Fibroblast of the conjunctiva (primary cell): ENCODE results near the gene WNT1.

Experiments used
- DNase-seq: peaks from one replicate; pipeline ENCODE4 v3.0.0-alpha.2; 2010; ENCODE audit warnings: low read depth

WNT1 gene

DNA sequence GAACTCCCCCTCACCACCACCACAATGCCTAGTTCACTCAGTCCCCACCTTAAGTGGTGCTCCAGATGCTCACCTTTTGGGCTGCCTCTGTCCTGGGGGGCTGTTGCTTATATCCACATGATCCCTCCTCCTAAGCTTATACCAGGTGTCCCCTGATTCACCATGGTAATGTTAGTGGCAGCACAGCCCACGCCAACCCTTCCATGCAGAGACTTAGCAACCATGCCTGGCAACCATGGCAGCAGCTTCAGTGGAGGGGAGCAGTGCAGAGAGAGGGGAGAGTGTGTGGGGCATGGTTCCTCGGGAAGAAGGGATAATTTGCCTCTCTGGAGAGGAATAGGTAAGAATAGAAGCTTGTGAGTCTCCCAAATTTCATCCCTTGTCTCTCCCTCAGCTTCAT is 22.2 kb downstream of the WNT1 start:
- no peak for DNase-seq

DNA sequence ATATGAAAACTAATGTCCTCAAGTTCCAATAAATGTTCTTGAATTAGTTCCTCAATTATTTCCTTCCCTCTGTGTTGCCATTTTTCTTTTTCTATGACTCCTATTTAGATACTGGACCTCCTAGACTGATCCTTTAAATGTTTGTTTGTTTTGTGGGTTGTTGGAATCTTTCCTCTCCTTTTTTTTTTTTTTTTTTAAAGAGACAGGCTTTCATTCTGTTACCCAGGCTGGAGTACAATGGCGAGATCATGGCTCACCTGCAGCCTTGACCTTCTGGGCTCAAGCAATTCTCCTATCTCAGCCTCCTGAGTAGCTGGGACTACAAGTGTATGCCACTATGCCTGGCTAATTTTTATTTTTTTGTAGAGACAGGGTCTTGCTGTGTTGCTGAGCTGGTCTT is 30.8 kb downstream of the WNT1 start:
- no peak for DNase-seq

DNA sequence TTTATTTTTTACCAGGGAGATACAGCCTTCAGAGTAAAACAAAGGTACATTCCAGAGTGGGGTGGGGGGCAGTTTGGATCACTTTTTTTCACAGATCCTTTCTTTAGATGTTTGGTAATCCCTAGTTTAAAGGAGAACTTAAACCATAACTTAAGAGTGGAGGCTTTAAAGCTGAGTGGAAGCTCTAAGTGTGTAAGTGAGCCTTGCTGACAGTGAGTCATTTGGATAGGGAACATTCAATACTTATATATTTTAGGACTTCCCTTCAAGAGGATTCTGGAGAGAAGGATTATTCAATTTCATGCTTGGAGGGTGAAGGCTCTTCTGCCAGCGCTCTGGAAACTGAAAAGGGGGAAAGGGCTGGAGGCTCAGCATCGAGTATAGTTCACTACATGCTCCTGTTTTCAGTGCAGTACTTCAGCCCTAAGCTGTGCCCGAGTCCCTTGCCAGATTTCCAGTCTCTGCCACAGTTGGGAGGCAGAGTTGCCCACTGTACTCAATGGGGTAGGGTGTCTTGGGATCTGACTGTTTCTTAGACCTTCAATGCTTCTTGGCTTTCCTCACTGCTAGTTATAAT is 32.1 kb downstream of the WNT1 start:
- no peak for DNase-seq

DNA sequence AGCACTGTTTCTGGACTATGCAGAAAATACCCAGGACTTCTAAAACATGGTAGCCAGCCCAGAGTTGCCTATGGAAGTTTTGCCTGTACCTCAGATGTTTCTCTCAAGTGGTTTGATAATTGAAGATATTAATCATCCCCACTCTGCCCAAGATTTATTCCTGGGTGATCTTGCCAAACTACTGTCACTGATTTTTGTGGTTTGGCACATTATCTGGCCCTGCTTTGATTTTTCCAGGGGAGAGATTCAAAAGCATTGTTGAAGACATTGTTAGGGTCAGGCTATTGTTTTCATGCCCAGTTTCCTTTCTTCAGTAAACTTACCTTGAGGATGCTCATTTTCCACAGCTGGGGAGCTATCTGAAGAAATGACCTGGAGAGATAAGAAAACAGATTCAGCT is 34.6 kb downstream of the WNT1 start:
- no peak for DNase-seq

DNA sequence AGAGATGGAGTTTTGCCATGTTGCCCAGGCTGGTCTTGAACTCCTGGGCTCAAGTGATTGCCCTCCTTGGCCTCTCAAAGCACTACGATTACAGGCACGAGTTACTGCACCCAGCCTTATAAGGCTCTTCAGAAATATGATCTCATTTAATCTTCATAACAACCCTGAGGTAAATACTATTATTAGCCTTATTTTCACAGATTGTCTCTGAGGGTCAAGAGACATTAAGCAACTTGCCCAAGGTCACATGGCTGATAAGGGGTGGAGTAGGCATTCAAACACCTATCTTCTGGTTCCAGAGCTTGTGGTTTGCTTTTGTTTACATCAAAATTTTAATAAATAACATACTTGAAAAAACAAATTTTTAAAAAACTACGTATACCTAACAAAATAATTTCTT is 35.3 kb downstream of the WNT1 start:
- DNase-seq = no peak

DNA sequence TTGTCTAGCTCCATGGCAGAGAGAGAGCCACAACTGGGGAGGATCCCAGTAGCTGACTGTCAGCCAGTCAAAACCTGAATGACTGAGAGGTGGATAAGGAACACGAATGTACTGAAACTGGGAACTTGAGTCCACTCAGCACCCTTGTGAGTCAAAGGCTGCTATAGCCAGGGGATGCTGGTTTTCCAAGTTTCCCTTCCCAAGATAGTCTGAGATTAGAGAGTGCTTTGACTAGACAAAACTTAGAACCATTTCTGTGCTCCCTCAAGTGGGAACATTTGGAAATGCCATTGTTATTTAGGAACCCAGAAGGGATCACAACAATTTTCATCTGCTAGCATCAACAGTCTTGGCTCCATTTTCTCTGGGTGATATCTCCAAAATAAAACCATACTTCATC is 36.4 kb downstream of the WNT1 start:
- DNase-seq = no peak

DNA sequence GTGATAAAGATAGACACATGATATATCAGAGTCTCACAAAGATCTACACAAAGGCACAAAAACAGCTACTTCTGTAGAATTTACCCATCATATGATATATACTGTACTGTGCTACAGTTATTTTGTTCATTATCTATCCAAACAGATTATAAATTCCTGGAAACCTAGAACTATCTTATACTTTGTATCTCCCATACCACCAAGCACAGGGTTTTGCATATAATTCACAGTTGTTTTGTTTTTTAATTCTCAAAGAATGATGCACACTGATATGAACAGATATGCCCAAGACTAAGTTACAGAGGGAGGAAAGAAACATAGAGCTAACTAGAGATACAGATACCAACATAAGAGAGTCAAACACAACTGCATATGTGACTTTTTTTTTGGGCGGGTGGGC is 37.1 kb downstream of the WNT1 start:
- DNase-seq = no peak

DNA sequence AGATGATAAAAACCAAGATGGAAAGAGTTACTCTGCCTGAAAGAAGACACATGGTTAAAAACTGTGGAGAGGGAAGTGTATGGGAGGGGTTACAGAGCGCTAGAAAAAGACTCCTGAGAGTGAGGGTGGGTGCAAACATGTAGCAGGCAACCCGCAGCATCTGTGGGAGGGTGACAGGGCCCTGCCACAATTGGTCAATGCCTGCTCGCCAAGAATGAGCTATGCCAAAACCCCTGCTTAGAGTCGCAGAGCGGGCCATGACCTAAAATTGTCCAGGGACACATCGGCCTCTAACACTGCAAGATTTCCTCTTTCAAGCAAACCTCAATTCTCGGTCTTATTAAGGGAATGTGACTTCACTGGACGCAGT is 39.8 kb downstream of the WNT1 start:
- DNase-seq = no peak

DNA sequence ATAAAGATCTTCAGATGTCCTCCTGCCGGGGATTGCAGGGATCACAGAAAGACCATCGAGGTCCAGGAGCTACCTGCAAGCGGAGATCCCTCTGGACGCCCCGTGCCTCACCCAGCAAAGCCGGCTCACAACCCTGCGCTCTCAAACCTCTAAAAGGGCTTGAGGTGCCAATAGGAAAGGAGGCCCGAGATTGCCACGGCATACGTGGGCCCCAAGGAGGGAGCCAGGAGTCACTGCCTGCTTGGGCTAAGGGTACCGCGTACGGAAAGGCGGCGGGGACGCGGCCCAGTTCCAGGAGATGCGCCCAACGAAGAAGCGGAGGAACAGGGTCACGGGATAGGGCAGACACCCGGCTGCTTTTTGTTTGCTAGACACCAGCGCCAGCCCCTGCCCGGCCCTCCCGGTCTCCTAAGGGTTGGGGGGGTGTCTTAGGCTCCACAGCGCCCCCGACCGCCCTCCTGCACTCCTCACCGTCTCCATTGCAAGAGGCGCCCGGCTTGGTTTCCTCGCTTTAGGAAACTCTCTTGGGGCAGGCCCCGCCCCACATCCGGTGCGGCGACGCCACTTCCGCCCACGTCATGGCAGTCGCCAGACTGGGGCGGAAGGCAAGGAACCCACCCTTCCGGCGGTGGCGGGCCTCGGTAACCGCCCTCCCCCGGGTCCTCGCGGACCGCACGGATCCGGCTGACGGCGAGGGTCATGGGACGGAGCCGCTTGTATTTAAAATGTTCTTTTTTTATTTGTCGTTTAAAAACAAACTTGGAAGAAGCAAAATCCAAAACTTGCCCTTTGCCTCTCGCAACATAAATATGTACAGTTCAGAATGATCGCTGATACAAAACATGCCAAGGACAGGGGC is 40.4 kb downstream of the WNT1 start, which contains the start of gene PRKAG1:
Gene PRKAG1, minus strand, starts transcription at position 516 of the 859 bp plus-strand sequence. Its CDS starts 36 bp downstream, at position 480.
- DNase-seq = peak; percentile 96

DNA sequence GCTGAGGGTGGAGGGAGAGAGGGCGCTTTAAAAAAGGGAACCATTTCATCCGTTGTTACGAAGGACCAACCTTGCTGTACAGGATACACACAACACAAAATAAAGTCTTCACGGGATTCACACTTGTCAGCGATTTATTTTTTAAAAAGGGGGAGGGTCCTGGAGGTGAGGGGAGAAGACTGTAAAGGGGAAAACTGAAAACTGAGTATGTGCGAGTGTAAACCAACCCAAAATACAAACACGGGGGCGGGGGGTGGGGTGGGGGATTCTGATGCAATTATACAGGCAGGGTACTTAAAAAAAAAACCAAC is 41.0 kb downstream of the WNT1 start:
- DNase-seq = no peak

DNA sequence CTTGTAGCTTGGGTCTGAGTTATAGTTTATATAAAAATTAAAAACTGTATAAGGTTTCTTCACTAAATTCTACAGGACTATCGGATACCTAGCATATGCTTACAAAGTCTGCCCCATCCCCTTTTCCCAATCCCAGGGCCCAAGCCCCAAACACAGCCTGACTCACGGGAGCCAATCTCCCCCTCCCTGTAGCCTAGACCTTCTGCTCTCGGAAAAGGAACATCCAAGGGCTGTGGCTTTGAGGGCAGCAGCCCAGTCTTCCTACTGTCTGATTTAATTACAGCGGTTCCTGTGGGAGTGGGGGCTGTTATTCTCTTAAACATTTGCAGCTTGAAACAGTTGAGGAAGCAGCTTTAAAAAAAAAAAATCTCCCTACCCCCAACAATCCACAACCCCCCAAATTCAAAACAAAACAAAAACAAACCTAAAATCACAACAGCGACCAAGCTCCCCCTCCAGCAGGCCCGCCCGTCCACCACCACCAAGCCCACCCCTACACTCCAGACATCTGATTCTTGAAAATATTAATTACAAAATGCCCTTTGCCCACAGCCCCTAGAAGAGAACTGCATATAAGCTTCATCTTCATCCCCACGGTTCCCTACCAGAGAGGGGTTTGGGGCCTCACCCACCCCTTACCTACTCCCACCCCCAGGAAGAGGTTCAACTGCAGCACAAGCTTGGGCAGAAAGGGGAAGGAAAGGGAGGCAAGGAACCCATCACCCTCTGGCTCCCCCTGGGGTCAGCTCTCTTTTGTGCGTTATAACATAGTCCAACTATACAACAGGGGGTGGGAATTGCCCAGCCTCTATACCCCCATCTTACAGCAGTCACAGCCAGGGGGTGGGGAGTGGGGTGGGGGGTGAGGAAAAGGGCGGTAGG is 41.6 kb downstream of the WNT1 start:
- DNase-seq = no peak

DNA sequence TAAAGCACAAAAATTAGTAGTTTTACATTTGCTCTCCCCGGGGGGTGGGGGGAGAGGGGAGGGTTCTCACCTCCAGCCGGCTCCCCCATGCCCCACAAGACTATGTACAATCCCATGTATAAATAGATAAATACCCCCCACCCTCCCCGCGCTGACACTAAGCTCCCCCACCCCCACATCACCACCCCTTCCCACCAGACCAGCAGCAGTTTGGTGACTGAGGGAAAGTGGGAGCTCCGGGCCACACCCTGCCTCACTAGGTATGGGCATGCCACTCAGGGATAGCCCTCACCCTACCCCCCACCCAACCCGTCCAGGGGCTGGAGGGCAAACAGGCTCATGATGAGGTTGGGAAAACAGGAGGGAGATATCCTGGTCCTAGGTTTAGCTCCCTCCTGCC is 42.3 kb downstream of the WNT1 start:
- no peak for DNase-seq

DNA sequence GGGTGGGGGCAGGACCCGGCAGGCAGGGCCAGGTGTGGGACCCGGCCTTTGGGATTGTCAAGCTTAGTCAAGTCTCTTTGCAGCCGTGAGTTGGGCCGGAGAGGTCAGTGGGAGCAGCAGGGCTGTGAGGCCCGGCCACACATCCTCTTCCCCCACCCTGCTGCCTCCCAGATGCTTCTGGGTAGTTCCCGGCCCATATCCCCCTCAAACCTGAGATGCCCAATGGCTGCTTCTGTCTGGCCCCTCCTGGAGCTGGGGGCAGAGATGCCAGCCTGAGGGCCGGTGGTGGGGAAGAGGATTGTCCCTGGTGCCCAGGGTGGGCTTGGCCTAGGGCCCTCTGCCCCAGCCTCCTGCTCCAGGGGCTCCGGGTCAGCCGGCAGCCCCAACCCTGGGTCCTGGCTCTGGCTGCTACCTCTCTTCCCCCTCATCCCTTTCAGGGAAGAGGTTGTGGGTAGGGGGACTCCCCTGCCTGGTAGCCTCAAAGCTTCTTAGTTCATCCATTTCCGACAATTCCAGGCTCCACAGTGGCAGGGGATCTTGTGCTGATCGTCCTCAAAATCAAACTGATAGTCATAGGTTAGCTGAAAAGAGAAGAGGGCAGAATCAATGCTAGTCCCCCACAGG is 43.3 kb downstream of the WNT1 start:
- DNase-seq = no peak

DNA sequence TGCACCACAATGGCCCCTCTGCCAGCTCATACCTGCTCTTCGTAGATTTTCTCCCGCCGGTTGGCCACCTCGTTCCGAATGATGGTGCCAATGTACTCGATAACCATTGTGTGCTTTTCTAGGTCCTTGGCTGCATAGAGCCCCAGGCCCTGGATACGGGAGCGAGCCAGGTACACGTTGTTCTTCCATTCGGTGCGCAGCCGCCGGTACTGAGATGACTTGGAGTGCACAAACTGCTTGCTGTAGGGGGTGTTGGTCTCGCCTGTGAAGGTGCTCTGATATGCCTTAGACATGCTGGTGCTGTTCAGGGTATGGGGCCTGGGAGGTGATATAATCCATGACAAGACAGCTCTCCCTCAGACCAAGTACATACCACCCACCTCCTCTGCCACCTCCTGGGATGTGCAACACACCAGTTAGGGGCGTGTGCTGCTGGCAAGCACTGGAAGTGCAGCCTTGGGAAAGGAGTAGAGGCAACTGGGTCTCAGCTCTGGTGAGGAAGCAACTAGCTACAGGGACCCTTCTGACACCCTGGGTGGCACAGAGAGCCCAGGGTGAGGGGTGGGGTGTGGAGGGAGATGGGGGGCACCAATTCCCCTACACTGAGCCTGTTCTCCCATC is 44.5 kb downstream of the WNT1 start:
- DNase-seq = no peak

DNA sequence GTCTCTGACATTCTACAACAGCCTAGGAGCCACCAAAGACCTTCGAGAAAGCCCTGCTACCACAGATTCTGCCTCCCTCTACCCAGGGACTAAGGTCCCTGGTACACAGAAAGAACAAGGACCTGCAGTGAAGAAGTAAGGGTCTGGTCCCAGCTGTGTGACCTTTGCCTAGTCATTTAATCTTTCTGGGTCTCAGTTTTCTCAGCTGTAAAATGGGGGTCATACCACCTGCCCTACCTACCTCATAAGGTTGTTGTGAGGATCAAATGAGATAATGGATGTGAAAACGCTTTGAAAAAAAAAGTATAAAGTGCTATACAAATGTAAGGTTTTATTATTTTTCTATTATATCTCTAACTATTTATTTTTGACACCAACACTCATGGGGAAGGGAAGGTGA is 45.7 kb downstream of the WNT1 start:
- no peak for DNase-seq

DNA sequence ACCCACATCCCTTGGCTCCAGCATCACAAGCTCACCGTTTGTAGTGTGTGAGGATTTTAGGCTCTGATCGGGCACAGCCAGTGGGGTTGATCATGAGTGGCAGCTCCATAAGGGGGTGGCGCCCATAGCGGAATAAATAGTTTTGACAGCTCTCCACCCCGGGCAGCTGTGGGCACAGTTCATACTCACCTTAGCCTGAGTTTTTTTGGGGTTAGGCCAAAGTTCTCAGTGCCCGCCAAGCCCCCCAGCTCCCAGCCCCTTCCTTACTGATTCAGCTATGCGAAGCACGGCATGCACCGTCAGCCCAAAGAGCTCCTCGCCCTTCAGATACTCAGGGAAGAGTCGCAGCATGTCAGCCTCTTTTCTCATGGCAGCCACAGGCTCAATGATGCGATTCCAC is 46.4 kb downstream of the WNT1 start:
- no peak for DNase-seq

DNA sequence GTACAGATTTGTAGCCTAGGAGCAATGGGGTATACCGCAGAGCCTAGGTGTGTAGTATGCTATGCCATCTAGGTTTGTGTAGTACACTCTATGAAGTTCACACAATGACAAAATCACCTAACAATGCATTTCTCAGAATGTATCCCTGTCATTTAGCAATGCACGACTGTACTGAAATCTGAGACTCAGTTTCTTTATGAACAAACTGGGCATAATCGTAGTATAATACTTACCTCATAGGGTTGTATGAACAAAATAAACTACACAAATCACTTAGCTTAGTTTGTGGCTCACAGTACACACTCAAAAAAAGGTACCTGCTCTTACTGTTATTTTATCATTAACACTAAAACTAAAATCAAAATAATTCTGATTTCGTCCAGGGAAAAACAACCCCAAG is 47.3 kb downstream of the WNT1 start:
- no peak for DNase-seq

DNA sequence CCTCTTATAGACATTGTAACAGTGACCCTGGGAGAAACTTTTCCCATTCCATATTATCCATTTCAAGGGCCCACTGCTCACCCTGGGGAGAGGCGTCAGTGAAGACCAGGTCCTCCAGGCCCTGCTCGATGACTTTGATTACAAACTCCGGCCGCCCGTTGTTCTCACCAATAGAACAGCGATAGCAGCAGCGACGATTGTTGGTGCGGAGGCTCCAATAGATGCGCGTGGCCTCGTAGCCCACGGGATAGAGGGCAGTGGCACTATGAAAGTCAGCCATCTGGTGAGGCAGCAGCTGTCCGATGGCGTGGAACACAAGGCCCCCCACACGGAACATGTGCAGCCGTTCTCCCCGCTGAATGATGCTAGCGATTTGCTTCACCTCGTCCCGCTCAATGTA is 48.0 kb downstream of the WNT1 start:
- no peak for DNase-seq

DNA sequence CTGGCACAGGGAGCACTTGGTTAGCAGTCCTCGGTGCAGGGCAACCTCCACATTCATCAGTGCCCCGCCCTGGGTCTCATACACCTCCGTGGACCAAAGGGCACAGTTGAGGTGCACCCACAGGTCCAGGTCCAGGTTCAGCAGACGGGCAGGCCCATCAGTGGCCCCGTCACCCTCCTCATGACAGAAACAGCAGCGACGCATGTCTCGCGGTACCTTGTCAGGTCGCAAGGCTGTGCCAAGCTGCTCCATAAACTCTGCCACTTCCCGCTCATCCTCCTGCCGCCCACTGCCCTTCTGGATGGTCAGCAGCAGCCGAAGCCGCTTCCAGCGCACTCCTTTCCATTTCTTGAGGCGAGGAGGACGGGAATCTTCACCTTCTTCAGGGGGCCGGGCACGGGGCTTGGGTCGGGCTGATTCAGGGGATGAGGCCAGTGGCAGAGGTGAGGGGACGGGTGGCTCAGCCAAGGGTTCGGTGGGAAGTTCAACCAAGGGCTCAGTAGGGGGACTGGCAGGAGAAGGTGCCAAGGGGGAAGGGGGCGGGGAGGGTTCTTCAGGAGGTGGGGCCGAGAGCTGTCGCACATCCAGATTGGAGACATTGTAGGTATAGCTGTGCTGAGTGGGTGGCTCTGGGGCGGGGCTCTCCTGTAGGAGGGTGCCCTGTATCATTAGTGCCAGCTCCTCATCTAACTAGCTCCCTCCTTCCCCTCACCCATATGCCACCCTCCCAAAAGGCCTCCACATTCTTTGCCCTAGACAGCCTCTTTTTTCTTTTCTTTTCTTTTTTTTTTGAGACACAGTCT is 48.8 kb downstream of the WNT1 start:
- no peak for DNase-seq

DNA sequence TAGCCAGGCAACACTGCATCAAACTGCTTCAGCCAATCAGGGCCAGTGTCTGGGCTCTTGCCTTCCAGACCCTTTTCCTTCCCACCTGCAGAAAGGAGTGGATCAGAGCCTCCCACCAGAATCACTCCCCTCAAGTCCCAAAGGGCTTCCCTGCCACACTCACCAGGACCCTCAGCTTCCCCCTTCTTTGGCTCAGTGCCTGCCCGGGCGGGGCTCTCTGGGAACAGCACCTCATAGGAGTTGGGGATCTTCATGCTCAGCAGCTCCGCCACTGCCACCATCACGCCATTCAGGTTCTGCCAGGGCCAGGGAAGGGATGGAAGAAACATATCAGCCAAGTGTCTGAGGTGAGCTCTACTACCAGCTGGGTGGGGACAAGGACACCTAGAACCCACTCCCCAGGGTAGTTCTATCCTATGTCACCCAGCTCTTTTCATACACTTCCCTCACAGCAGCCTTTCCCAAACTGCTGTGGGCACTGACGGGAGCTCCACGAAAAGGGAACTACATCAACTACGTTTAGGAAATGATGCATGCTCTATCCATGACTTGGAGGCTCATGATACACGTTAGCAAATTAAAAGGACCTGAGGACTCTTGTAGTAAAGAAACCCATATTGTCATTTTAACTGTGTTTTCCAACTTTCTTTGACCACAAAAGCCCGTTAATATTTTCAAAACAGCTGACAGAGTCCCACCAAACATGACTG is 49.9 kb downstream of the WNT1 start:
- no peak for DNase-seq
